ENCODE data around the gene PAXX.

The PAXX gene

GRCh38 chr9:136953771-136954269 lies 38.4 kb upstream of the PAXX start:
- DNase-seq, result no peak

GRCh38 chr9:136954270-136955083 lies 37.7 kb upstream of the PAXX start:
- DNase-seq, result no peak

GRCh38 chr9:136955202-136955942 lies 36.9 kb upstream of the PAXX start:
- DNase-seq, result no peak

DNA sequence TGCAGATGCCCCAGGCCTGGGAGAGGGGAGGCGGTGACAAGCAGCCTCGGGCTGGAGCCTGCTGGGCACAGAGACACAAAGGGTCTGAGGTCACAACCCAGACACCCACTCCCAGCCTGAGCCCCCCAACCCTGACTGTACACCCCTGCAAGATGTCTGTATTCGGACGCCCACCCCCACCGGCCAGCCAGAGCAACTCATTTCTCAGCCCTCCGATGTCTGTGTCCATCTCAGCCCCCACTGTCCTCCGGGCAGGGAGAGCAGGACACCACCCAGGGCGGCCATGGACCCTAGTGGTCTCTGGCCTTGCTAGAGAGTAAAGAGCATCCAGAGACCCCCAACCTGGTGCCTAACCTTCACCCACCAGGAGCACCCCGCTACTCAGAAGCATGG lies 36.3 kb upstream of the PAXX start:
- no peak for DNase-seq

- no peak for DNase-seq
These were observed 35.6 kb upstream of the PAXX start for GRCh38 chr9:136956604-136957003.

GRCh38 chr9:136957461-136957860 lies 34.8 kb upstream of the PAXX start:
- DNase-seq, result no peak

GRCh38 chr9:136957901-136958300 lies 34.3 kb upstream of the PAXX start:
- no peak for DNase-seq

DNA sequence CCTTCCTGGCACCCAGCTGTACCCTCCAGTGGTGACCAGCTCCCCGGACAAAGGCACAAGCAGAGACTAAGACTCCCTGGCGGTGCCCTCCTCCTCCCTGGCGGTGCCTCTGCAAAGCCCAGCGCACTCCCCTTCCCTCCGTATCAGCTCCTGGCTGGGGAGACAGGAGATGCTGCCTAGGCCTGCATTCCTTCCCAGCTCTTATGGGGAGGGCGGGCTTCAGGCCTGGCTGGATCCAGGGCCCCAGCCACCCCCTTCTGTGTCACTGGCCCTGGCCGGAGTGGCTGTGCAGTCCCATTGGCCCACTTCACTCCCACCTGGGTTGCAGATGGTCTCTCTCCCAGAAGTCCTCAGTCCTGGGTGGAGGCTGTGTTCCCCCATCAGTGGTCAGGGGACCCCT lies 33.7 kb upstream of the PAXX start:
- DNase-seq, result no peak

DNA sequence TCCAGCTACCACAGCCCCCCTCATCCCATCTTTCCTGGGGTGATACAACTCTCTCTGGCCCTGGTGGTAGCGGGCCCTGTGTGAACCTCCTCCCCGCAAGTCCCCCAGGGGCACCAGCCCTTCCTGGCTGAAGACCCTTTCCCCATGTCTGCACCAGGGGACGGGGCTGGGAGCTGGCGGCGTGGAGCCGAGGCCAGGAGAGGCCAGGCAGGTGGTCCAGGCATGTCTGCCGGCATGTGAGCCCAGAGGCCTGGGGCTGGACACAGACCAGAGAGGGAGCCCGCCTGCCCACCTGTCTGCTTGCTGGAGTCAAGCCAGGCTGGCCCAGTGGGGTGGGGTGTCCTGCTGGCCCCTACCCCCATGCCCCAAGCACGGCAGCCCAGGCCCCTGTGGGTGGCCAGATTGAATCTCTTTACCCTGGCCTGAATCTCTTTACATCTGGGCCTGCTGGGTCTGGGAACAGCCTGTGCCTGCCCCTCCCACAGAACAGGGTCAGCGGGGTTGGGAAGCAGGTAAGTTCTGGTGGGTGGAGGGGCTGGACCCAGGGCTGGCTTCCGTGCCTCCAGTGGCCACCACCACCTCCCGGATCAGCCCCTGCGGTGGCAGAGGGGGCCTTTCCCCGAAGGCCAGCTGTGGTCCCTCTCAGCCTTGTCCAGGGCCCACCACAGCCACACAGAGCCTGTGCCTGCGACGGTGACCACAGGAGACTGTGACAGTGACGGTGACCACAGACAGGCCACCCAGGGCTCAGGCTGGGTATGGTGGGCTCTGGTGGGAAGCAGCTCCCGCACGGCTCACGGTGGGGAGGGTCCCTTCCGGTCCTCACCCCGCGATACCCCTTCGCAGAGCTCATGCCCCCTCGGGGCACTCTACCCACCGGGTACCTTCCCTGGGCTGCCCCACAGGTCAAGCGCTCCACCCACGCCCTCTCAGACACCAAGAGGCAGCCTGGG lies 33.0 kb upstream of the PAXX start:
- no peak for DNase-seq

- no peak for DNase-seq
These were observed 31.8 kb upstream of the PAXX start for GRCh38 chr9:136960212-136960937.

DNA sequence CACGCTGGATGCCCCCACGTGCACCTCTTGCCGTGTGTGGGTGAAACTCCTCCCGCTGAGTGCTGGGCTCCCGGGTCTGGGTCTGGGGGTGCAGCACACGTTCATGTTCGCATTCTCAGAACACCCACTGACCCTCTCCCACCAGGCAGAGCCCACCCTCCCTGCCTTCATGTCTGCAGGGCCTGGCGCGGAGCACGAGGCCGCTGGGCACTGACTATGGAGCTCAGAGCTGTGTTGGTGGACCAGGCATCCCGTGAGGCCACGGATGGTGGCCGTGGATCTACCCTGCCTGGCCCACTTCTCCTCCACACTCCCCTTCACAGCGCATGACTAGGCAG lies 31.3 kb upstream of the PAXX start:
- no peak for DNase-seq

DNA sequence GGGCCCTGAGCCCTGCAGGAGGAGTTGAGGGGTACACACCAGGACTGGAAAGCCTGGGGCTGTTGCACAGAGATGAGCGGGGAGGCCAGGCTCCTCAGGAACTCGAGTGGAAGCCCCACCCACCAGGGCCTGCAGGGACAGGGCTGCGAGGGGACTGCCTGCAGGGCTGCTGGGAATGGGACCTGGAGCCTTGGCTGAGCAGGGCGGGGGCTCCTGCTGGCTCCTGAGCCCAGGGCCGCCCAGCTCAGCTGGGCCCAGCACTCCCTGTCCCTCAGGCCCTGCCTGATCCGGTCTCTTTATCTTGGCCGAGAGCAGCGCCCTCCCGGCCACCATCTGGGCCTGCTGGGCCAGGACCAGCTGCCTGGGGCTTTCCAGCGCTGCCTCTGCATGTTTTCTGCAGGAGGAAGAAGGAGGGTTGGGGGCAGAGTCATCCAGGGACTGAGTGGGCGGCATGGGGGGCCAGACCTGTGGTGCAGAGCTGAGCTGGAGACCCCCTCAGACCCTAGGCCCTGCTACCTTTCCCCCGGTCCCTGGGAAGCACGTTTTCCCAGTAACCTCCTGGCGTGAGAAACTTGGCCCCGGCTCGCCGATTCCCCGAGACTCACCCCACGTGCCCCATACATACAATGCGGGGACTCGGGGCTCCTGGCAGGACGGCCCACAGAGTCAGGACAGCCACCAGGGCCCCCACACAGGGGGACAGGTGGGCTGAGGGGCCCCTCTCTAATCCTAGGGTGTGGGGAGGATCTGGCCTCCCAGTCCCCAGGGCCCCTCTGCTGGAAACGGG lies 30.8 kb upstream of the PAXX start:
- DNase-seq, result no peak

GRCh38 chr9:136962163-136962562 lies 30.1 kb upstream of the PAXX start:
- no peak for DNase-seq

GRCh38 chr9:136962701-136963248 lies 29.4 kb upstream of the PAXX start:
- DNase-seq, result no peak

GRCh38 chr9:136963341-136963740 lies 28.9 kb upstream of the PAXX start:
- DNase-seq, result no peak

DNA sequence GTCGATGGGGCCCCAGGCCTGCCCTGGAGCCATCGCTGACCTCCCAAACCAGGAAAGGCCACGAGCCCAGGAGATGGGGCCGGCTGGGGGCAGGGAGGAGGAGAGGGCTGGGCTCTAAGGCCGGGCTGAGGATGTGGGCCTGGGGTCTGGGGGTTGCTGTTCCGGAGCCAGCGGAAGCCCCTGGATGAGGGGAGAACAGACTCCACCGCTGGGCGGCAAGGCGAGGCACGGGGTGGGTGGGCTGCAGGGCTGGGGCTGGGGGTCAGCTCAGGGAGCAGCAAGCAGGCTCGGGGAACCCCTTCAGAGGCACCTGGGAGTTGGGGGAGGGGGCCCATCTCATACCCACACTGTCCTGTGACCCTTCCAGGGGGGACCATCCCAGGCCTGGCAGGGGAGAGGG lies 28.5 kb upstream of the PAXX start:
- DNase-seq, result no peak

DNA sequence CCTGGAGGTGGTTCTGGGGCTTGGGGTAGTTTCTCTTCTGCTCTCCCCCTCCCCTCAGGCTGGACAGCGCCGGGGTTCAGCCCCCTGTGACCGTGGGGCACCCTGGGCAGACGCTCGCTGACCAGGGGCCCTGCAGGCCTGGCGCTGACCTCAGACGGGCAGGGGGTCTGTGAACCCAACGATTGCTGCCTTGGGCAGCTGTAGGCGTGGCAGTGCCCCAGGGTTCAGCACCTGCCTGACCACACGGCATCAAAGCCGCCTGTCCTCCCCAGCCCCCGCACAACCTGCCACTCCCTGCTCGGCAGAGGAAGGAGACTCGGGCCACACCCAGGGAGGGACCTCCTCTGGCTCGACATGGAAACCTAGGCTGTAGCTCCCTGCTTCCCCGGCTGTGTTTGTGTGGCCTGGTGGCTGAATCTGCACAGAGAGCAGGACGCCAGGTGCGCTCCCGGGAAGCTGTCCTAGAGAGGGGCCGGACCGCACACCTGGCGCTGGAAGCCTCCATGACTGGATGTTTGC lies 28.0 kb upstream of the PAXX start:
- DNase-seq, result no peak

GRCh38 chr9:136964833-136965422 lies 27.3 kb upstream of the PAXX start:
- DNase-seq, result no peak

DNA sequence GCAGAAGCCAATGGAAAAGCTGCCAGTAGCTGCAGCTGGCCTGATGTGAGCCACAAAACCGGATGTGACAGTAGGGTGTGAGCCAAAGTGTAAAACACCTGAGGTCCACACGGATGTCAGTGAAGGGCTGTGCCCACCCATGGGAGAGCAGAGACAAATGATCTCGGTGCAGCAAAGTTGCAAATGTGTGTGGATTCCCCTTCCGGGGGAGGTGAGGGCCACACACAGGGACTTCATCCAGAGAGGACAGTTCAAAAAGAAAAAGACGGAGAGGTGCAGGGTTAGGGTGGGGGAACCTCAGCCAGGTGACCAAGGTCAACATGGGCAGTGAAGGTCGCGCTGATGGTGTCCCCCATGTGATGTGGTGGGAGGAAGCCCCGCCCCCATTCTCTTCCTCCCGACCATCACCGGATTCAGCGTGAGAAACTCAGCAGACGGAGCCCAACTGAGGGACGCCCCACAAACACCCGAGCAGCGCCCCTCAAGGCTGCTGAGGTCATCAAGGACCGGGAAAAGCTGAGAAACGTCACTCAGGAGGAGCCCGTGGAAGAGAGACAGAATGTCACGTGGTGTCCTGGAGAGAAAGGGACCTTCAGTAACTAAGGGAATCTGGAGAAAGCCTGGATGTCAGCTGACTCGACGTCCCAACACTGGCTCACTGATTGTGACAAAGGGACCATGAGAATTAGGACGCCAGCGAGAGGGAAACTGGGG lies 26.3 kb upstream of the PAXX start:
- DNase-seq, result no peak

Data from activated naive CD4-positive, alpha-beta T cell treated with anti-CD3 and anti-CD28 coated beads, Interleukin-2, amount 50 U/mL, for 16 hours (primary cell).